ENCODE results near the gene DHRS13. TPM values are rescaled to one million over a fixed set of nuclear protein-coding genes. Genes with fewer than 3 reads are reported as not detected.
A peak's percentile ranks its signal among the peaks of the same experiment; 100 is the strongest.
"Not testable (repeated sequence)": the region's sequence is repeated elsewhere in the genome, so short reads cannot be mapped to it uniquely, and the experiment has no call there.

The DHRS13 gene
- total RNA-seq, 1 donor from 2014 or later: 3.8 TPM

DNA sequence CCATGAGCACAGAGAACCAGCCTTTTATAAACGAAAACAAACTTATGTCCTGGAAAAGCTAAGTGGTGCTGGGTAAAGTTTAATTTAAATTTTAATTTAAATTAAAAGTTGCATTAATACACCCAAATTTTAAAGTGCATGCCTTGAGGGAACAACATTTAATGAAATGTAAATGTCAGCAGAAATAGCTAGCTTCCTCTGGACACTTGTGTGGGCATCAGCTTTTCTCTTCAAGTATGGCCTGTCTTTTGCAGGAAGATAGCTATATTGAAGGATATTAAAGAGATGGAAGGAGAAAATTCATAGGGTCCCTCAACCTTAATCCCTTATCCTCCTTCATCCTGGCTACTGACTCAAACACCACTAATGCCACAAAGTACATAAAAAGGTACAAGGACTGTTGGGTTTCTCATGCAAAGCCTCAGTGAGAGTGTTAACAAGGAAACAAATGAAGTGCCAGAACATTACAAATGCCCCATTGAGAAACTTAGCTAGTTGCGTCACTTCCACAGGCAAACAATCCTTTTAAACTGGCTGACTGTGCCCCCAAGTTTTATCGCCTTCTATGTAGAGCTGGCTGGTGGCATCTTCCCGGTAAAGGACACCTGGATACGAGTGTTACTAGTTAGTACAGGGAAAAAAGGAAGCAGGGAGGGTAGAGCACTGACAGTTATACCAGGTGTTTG, 34.3 kb upstream of the DHRS13 start:
- DNase-seq: no peak
- intact Hi-C loops (cut with micrococcal nuclease): no loop called here
- ATAC-seq: peak; percentile 10

DNA sequence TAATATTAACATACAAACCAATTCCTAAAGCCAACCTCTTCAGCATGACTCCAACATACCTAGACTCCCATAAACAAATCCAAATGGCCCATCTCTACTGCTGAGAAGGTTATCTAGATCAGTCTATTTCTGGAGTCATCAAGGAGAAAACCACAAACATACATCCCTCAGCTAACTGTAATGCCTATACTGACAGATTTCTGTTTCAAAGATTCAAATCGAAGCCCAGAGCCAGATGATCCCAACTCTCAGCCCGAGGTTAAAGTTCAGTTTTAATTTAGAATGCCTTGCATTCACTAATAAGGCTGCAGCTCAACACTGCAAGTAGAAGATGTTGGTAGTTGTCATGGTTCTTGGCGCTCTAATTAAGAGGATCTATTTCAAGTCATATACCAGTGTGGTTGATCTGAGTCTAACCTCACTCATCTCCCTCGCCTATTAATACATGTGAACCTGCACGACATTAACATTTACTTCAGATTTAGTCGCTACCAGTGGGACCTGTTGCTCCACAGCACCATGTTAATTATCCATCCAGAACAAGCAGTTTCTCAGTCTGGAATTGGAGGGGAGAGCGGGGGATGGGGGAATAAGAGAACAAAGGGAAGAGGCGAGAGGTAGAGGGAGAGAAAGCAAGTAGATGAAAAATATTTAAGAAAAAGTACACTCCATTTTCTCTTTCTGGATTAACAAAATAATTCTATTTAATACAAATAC, 33.0 kb upstream of the DHRS13 start:
- ATAC-seq (no peak), DNase-seq (no peak)
- intact Hi-C loops (cut with micrococcal nuclease): no loop called here

DNA sequence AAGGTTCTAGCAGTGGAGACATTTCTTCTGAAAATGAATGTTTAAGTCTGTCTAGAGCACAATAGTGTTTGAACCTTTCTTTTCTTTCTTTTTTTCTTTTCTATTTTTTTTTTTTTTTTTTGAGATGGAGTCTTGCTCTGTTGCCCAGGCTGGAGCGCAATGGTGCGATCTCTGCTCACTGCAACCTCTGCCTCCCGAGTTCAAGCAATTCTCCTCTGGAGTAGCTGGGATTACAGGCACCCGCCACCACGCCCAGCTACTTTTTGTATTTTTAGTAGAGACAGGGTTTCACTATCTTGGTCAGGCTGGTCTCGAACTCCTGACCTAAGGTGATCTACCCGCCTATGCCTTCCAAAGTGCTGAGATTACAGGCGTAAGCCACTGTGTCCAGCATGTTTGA, 31.6 kb upstream of the DHRS13 start:
- intact Hi-C loops (cut with micrococcal nuclease); ATAC-seq; DNase-seq: not testable (repeated sequence)

DNA sequence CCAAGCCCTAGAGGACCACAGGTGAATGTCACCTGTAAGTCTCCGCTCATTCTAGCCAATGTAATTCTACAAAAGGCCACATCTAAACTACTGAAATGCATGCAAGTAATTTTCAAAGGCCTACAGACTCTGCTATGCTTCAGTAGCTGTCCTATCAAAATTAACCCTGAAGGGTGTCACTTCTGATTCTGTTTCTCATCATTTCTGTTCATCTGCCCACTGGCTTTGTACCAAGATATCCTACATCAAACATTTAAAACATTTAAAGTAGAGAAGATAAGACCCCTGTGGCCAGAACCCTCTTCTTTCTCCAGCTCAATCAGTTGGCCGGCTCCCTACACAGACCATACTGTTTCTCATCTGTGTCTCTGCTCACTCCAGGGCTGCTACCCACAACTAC, 26.9 kb upstream of the DHRS13 start:
- no peak for ATAC-seq
- intact Hi-C loops (cut with micrococcal nuclease): no loop called here
- no peak for DNase-seq

DNA sequence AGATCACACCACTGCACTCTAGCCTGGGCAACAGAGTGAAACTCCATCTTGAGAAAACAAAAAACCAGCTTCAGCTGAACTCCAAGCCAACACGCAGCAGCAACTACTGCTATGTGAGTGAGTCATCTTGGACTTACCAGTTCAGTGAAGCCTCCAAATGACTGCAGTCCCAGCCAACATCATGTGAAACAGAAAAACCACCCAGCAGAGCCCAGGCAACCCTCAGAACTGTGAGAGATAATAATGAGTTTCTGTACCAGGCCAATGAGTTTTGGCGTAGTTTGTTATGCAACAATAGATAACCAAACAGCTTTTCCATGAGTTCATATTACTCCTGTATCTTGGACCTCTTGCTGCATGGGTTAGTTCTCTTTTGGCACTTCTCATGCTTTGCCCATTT, 25.2 kb upstream of the DHRS13 start:
- ATAC-seq (no peak), DNase-seq (no peak)
- intact Hi-C loops (cut with micrococcal nuclease): no loop called here

DNA sequence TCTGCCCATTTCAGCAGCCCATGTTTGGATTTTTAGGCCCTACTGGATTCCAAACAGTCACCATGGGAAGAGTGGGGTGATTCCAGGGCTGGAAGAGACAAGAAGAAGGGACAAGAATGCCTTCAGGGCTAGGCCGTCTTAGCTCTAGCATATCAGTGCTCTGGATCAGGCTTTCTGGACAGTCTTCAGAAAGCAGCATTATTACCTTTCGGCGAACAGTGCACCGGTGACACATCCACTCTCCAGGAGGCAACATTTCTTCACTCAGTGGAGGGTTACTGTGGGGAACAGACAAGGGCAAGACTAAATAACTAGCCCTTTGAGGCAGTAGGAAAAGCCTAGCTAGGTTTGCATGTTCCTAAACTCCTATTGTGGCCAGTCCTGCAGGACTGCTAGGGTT, 23.9 kb upstream of the DHRS13 start:
- ATAC-seq (no peak), DNase-seq (no peak)
- intact Hi-C loops (cut with micrococcal nuclease): no loop called here

DNA sequence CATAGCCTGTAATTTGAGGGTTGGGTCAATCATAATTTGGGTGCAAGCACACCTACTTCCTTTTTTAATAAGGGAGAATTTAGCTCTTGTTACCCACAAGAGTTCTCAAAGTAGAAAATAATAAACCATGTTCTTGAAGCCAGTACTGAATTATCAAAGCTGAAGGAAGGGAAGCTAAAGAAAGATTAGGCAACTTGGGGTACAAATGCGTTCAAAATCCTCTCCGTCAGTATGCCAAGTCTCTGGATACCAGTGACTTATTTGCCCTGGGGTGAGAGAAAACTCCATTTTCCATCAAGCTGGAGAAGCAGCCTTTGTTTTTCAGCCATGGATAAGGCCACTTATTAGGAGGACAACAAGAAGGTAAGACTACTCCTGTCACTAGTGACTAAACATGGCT, 23.5 kb upstream of the DHRS13 start:
- no peak for DNase-seq
- intact Hi-C loops (cut with micrococcal nuclease): no loop called here
- no peak for ATAC-seq

DNA sequence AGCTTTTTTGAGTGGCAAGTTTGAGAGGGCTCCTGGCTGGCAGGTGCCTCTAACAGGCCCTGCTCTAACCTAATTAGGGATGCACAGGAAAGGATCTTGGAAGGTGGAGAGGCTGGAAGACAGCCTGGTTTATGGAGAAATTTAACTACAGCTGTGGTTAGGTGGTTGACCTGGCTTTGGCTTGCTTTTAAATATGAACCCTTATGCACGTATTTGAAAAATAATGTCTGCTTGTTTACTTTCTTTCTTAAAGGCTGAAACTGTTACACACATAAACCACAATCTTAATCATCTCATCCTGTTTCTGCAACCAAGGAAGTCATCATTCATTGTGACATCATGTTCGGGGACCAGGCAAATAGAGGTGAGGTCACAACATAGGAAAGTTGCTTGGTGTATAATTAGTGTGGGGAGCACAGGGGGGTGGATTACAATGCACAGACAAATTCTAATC, 23.1 kb upstream of the DHRS13 start:
- intact Hi-C loops (cut with micrococcal nuclease): no loop called here

DNA sequence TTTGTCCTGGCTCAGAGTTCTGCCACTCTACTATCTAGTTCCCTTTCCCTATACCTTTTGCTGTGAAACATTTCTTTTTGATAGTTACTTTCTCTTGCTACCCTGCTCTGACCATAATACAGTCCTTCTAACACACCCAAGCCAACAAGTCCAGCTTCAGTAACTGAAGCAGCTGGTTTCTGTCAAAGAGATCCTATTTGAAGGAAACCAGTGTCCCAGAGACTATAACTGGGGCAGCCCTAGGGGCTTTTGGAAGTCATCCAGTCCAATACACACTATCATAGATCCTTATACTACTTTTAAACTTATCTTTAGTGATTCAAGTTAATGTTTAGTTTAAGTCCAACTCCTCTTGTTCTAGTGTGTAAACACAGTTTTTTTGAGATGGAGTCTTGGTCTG, 17.3 kb upstream of the DHRS13 start:
- DNase-seq (no peak), ATAC-seq (no peak)
- intact Hi-C loops (cut with micrococcal nuclease): no loop called here

More for the DNA sequence above, 23.1 kb upstream of the DHRS13 start:
- ATAC-seq: peak; percentile 41
- no peak for DNase-seq

DNA sequence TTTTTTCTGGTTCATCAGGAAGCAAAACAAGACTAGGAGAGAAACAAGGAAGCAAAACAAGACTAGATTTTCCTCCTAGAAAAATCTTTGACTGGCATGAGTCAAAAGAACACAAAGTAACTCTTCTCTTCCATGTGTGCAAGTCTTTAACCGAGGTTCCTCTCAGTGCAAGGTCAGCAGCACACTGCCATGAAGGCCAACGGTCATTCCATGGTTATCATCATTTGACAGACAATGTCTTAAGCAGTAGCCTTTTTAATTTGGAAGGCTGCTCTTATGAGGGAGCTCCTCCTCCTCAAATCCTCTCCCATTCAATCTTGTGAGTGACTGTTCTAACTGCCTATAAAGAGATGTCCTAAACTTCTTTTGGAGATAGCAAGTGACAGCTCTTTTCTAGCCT, 15.4 kb upstream of the DHRS13 start:
- intact Hi-C loops (cut with micrococcal nuclease): no loop called here
- ATAC-seq: no peak

DNA sequence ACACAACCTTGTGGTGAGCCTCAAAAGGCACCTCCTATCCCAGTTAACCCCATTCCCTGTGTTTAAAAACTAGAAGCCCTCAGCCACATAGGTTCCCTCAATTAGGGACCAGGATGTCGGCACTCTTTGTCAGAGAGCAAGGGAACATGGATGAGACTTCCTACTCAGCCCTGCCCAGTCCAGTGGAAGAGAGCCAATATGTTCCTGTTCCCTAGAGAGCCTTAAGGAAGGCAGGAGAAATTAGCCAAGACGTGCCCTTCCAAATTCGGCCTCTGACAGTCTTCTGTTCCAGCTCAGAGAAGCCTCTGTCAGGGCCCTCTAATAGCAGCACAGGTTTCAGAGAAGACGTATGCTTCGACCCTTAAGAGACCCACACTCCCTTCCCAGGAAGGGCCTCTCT, 14.6 kb upstream of the DHRS13 start:
- no peak for DNase-seq
- peak; percentile 35 for ATAC-seq
- intact Hi-C loops (cut with micrococcal nuclease): no loop called here

More for the DNA sequence above, 15.4 kb upstream of the DHRS13 start:
- no peak for DNase-seq

DNA sequence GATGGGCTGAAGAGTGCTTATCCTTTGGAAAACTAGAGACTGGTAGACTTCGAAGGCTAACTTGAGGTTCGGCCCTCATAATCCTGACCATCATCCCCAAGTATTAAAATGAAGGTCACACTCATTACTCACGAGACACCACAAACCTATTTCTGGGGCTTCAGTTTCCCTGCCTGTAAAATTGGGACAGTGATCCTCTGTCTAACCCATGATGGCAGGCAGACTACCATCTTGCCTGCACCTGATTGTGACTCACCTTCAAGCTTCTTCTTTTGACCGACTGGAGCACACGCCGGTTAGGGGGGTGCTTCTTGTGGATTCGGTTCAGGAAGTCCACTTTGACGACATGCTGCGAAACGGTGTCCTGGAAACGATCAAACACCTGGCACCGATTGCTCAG, 14.2 kb upstream of the DHRS13 start:
- no peak for DNase-seq
- no peak for ATAC-seq
- intact Hi-C loops (cut with micrococcal nuclease): no loop called here

DNA sequence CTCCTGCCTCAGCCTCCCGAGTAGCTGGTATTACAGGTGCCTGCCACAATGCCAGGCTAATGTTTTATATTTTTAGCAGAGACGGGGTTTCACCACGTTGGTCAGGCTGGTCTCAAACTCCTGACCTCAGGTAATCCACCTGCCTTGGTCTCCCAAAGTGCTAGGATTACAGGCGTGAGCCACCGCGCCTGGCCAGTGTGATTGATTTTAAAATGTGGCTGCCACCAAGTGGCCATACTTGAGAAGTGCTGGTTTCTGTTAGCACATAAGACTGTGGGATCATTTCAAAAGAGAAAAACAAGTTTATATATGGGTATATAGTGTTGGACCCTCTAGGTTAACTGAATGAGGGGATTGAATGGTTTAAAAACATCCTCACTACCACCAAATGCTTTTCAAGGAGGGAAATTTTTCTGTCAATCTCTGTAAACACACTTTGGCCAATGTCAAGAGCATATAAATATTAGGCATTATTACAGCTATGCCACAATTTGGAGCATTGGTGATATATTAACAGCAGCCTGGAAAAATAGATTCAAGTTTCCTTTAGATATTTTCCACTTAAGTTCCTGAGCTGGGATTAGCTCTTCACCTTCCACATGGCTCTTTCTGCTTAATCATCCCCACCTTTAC, 13.5 kb upstream of the DHRS13 start:
- DNase-seq (peak; percentile 60), ATAC-seq (peak; percentile 76)
- intact Hi-C loops (cut with micrococcal nuclease): no loop called here

DNA sequence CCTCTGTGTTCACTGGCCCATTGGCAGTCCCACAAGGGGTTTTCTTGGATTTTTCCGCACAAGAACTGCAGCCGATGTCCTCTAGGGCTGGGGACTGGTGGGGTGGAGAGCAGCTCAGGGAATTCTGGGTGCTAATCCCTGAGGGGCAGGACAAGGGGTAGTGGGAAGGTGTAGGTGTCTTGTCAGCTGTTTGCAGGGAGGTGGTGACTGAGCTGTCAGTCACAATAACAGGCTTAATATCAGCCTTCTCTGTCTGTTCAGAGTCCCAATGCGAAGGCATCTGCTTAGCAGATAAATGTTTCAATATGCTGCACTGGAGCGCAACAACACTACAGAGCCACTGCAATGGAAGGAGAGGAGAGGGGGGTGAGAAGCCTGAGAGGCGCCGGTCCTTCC, 10.1 kb upstream of the DHRS13 start:
- ATAC-seq (no peak), DNase-seq (no peak)
- intact Hi-C loops (cut with micrococcal nuclease): no loop called here

DNA sequence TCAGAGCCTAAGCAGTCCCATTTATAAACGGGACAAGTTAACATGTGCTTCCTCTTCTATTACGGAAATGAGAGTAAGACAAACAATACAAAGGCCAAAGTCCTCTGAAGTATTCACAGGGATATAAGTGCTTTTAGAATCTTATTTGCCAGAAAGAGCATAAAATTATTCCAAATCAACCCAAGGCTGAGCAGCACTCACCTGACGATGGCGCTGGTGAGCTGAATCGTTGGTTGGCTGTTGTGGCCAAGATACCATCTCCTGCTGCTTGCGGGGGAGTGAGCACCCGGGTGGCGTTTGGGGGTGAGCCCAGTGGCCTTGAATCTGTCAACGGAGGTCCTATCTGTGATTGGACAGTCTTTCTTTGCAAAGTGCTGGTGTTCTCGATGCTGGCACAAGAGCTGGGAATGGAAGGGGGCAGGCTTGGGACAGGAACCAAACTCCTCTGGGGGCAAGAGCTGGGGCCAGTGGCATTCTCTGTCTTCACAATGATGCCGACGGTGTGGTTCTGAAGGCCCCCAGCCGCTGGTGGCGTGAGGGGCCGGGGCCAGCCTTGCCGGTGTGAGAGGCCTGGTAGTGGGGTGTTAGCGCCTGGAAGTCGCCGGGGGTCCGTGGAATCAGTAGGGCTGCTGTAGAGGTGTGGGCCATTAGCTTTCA, 9.5 kb upstream of the DHRS13 start:
- intact Hi-C loops (cut with micrococcal nuclease): no loop called here
- DNase-seq: no peak
- no peak for ATAC-seq

DNA sequence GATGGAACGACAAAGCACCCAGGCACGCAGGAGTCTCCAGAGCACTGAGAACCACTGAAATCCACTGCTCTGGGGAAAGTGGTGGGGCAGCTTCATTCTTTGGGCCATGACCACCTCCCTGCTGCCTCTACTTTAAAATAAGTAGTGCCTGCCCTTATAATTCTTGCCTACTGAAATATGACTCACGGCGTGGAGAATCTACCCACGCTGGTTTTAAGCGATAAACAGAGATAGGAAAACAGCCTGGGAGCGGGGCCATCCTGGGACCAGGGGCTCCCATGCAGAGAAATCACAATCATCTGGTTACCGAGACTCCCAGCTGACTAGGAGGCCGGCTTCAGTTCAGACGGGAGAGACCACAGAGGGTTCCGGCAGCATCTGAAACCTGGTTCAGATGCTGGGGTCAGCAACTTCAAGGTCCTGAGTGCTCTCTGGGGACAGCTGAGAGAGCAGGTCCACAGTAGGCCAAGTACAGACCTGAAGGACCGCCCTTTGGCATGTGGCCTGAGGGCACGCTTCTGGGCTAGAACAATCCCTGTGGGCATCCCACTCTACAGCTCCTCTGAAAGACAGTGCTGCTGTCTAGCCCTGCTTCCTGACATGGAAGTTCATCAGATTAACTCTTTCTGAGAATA, 8.6 kb upstream of the DHRS13 start:
- ATAC-seq: no peak
- DNase-seq: no peak
- intact Hi-C loops (cut with micrococcal nuclease): no loop called here

DNA sequence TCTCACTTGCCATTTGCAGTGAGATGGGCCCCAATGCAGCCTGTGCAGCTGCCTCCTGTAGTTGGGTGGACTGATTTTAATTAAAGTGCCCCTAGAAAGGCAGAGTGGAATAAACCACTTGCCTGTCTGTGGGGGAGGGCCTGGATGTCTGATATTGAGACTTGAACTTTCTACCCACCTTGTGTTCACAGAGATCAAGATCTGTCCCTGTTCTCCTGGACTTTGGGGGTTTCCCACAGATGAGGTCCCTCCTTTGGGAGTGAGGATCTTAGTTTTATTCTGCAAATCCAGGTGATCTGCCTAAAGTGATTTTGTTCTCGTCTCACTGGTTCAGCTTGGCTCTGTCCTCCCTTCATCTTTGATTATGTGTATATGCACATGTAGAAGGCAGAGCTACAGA, 7.7 kb upstream of the DHRS13 start:
- DNase-seq (no peak), ATAC-seq (no peak)
- intact Hi-C loops (cut with micrococcal nuclease): no loop called here

DNA sequence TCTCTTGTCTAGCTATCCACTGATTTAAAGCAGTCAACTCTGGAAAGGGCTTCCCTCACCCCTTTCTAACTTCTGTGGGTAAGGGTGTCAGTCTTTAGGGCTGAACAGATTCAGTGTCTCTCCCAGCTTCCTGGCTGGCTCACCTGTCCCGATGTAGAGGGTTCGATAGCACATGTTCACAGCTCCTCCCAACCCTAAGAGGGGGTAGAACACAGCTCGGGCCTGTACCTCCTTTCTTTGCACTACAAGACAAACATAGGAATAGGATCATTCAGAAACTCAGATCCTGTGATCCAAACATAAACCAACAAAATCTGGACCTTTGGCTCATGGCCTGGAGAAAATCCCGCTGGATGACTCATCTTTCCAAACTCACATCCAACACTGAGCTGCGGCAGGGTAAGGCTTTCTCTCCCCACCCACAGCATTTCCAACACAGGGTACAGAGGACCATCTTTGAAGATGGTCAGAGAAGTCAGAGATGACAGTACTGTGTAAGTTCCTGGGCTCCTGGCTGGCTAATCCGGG, 5.8 kb upstream of the DHRS13 start:
- DNase-seq (no peak), ATAC-seq (peak; percentile 66)
- intact Hi-C loops (cut with micrococcal nuclease): no loop called here

DNA sequence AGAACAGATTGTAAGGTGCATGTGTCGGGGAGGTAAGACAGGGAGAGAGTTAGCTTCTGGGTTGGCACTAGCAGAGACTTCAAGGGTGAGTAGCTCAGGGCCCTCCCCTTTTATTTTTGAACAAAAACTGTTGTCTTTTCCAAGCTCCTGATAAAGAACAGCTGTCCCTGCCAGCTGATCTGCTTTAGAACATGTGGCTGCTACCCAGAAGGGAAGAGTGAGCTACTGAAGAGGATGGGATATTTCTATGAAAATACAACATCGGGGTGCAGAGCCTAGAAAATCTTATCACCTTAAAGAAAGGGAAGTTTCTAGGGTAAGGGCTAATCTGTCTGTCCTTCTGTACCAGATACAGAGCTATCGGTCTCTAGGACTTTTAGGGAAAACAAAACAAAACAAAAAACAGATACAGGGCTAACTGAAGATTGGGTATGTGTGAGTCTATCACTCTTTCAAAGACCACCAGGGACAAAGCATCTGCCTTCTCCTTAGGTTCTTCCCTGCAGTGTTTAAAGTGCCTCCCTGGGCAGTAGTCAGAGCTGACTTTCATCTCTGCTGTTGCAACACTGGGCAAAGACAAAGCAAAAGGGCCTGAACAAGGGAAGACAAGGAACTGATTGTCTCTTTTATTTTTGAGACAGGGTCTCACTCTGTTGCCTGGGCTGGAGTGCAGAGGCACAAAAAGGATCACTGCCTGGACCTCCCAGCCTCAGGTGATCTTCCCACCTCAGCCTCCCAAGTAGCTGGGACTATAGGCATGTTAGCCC, 5.0 kb upstream of the DHRS13 start:
- ATAC-seq (peak; percentile 19), DNase-seq (no peak)
- intact Hi-C loops (cut with micrococcal nuclease): no loop called here
